GM13976 (cell line): Measurements from ENCODE around the gene DNAJC5.
"Not testable (repeated sequence)": the region's sequence is repeated elsewhere in the genome, so short reads cannot be mapped to it uniquely, and the experiment has no call there.

Source experiments
- DNase-seq: peaks from one replicate; pipeline ENCODE4 v3.0.0; 2012; ENCODE audit warnings: low spot score
- in situ Hi-C: fragments of 300-500 bp; cut with MboI; formaldehyde crosslinking; loops from one replicate; pipeline ENCODE4 v1.12.0; 2022; ENCODE audit warnings: low sequenced_read_pairs, mixed read lengths, inconsistent platforms; ENCODE audit not compliant: unreplicated experiment
- TF ChIP-seq, protein P1 (sequence below): IDR thresholded peaks from 2 replicates; pipeline ENCODE4 v1.5.1; 2012; ENCODE audit warnings: borderline replicate concordance, mild to moderate bottlenecking; ENCODE audit not compliant: insufficient read depth; ENCODE audit errors: extremely low read depth, missing control alignments, control extremely low read depth

Gene DNAJC5

DNA sequence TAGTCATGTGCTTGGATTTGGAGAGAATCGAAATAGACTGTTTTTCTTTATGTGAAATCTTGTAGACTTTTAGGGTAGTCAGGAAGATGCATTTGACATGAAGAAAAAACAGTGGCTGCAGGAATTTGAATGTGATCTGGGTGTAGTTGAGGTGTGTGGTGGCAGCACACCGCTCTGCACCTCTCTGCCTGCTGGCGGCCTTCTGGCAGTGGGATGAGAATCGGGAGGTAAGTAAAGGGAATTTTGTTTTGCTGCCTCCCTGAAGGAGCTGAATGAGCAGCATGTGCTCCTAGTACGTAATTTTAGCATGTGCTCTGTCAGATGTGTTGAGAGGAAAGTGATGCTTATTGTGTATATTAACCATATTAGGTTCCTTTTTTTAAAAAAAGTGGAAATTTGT, 26.7 kb upstream of the DNAJC5 start:
- DNase-seq: no peak
- TF ChIP-seq, protein P1, sequence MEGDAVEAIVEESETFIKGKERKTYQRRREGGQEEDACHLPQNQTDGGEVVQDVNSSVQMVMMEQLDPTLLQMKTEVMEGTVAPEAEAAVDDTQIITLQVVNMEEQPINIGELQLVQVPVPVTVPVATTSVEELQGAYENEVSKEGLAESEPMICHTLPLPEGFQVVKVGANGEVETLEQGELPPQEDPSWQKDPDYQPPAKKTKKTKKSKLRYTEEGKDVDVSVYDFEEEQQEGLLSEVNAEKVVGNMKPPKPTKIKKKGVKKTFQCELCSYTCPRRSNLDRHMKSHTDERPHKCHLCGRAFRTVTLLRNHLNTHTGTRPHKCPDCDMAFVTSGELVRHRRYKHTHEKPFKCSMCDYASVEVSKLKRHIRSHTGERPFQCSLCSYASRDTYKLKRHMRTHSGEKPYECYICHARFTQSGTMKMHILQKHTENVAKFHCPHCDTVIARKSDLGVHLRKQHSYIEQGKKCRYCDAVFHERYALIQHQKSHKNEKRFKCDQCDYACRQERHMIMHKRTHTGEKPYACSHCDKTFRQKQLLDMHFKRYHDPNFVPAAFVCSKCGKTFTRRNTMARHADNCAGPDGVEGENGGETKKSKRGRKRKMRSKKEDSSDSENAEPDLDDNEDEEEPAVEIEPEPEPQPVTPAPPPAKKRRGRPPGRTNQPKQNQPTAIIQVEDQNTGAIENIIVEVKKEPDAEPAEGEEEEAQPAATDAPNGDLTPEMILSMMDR: no peak
- in situ Hi-C loops: loop anchor here (25.0 kb wide), 1 partner anchor 331 kb away; the partner anchor contains the start of genes PTK6 and SRMS

DNA sequence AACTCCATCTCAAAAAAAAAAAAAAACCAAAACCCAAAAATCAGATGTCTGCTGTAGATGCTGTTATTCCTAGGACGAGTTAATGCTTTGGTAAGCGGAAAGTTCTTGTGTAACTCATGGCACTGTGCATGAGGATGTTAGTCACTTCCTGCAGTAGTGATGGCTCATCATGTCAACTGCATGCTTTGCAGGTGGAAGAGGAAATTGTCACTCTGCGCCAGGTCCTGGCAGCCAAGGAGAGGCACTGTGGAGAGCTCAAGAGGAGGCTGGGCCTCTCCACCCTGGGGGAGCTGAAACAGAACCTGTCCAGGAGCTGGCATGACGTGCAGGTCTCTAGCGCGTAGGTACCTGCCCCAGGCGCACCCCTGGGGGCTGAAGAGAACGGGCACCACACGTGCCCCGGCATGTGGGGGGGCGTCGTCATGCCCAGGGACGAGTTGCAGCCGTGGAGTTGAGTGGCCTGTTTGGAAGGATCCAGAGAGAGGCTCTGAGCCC, 21.4 kb upstream of the DNAJC5 start:
- DNase-seq: no peak
- in situ Hi-C loops: loop anchor here (25.0 kb wide), 1 partner anchor 336 kb away; the partner anchor contains the start of genes PTK6 and SRMS
- TF ChIP-seq, protein P1: no peak

DNA sequence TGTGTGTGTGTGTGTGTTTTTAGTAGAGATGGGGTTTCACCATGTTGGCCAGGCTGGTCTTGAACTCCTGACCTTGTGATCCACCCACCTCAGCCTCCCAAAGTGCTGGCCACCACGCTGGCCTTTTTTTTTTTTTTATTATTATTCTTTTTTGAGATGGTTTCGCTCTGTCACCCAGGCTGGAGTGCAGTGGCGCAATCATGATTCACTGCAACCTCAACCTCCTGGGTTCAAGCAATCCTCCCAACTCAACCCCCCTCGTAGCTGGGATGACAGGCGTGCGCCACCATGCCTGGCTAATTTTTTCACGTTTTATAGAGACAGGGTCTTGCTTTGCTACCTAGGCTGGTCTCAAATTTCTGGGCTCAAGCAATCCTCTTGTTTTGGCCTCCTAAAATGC, 20.7 kb upstream of the DNAJC5 start:
- not testable (repeated sequence) for DNase-seq
- in situ Hi-C loops: loop anchor here (25.0 kb wide), 1 partner anchor 337 kb away; the partner anchor contains the start of genes PTK6 and SRMS

DNA sequence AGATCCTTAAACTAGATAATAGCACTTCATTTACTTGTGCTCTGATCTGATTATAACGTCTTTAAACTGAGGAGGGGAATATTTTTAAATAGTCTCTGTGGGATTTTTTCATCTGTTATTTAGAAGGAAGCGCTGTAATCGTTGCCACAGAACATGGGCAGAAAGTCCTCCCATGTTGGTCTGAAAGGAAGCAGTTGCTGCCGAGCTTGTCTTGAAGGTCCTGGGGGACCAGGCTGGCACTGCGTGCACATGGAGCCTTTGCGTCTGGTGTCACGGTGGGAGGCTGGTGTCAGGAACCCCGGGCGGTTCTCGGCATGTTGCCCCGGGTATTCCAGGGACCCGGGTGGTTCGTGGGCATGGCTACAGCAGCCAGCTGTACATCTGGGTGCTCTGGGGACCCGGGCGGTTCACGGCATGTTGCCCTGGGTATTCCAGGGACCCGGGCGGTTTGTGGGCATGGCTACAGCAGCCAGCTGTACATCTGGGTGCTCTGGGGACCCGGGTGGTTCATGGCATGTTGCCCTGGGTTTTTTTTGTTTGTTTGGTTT, 18.4 kb upstream of the DNAJC5 start:
- DNase-seq: no peak
- in situ Hi-C loops: no loop called here
- TF ChIP-seq, protein P1: no peak

DNA sequence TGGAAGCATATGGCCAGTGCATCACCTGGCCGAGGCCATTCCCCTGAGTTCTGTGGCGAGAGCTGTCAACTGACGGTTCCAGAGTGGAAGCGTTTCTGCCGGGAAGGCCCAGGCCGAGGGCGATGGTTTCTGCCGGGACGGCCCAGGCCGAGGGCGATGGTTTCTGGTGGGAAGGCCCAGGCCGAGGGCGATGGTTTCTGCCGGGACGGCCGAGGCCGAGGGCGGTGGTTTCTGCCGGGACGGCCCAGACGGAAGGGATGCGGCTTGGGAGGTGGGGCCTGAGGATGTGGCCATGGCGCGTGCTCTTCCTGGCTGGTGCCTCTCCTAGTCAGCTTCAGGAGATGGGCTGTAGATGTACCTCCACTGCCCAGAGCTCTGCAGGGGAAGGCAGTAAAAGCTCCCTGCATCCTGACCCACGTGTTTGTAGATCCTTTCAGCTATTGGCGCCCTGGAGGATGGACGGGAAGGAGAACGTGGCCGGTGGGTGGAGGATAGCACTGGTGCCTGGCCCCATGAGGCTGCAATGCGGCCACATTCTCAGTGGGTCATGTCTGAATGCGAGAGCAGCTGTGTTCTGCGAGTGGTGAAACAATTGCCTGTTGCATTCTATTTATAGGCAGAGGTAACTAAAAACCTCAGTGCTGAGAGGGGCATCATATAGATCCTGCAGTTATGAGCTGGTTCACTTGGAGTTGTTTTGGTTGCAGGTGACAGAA, 17.0 kb upstream of the DNAJC5 start:
- TF ChIP-seq, protein P1: no peak
- in situ Hi-C loops: no loop called here

DNA sequence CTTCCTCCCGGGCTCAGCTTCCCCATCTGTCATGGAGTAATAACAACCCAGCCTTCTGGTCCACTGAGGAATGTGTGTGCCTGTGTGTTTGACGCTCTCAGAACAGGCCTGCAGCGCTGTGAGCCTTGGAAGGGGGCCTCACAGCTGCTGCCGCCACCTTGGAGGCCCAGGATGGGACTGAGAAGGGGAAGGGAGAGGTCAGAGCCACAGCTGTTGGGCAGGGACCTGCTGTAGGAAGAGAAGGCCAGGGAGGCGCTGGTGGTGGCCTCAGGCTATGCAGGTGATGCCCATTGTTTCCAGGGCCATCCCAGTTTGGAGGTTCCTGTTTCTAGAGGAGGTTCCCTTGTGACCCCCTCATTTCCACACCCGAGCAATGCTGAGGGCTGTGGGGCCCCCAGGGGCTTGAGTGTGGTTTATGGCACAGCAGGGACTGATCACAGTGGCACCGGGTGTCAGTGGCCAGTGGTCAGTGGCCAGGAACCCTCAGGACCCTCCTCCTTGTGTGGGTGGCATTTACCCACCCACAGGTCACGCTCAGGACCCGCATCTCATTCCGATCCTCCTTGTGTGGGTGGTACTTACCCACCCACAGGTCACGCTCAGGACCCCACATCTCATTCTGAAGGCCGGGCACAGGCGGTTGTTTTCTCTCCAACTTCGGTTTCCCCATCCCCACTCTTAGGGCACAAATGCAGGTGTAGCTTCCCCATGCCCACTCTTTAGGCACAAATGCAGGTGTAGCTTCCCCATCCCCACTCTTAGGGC, 15.8 kb upstream of the DNAJC5 start:
- no peak for DNase-seq
- TF ChIP-seq, protein P1: no peak
- in situ Hi-C loops: no loop called here

More for the DNA sequence above, 17.0 kb upstream of the DNAJC5 start:
- DNase-seq: no peak

DNA sequence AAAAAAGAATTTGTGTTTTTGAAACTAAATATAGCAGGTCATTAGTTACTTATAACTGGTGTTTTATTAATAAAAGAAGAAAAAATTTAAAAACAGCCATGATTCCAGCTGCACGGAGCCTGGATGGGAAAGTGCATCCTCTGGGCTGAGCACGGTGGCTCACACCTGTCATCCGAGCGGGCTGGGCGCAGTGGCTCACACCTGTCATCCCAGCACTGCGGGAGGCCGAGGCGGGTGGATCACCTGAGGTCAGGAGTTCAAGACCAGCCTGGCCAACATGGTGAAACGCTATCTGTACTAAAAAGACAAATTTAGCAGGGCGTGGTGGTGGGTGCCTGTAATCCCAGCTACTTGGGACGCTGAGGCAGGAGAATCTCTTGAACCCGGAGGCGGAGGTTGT, 14.0 kb upstream of the DNAJC5 start:
- DNase-seq, in situ Hi-C loops: not testable (repeated sequence)
